Calu3 (cell line): ENCODE results near the gene PAQR5. TPM values are rescaled to one million over a fixed set of nuclear protein-coding genes. Genes with fewer than 3 reads are reported as not detected.

Source experiments
- BruUV-seq: library from RNA; stranded (reverse); fragments of 400-500 nt; replicated peaks from 2 replicates; lab custom pipeline; 2021; lab: Mats Ljungman, UMichigan
- CTCF ChIA-PET: fragments of 300-600 bp; sonication (Branson Sonifier 250); formaldehyde crosslinking; loops from one replicate; lab custom pipeline; 2022; ENCODE audit warnings: antibody characterized with exemption; lab: Charles Lee
- DNase-seq: peaks from one replicate; pipeline ENCODE4 v3.0.0; 2022
- H3K27ac Mint-ChIP-seq: one replicate; pipeline ENCODE4 v1.8.0; 2022; ENCODE audit warnings: mixed read lengths; ENCODE audit not compliant: unreplicated experiment
- H3K27me3 Mint-ChIP-seq: one replicate; pipeline ENCODE4 v1.8.0; 2022; ENCODE audit warnings: mixed read lengths; ENCODE audit not compliant: unreplicated experiment
- H3K36me3 Mint-ChIP-seq: one replicate; pipeline ENCODE4 v1.8.0; 2022; ENCODE audit warnings: mild to moderate bottlenecking, moderate library complexity, mixed read lengths; ENCODE audit not compliant: insufficient read depth, unreplicated experiment
- H3K4me1 Mint-ChIP-seq: one replicate; pipeline ENCODE4 v1.8.0; 2022; ENCODE audit warnings: mild to moderate bottlenecking, low read depth, mixed read lengths; ENCODE audit not compliant: unreplicated experiment
- H3K4me3 Mint-ChIP-seq: one replicate; pipeline ENCODE4 v1.8.0; 2022; ENCODE audit warnings: mild to moderate bottlenecking, low read depth, moderate library complexity, mixed read lengths; ENCODE audit not compliant: unreplicated experiment
- H3K9me3 Mint-ChIP-seq: one replicate; pipeline ENCODE4 v1.8.0; 2022; ENCODE audit warnings: low read depth, mixed read lengths; ENCODE audit not compliant: unreplicated experiment
- intact Hi-C: fragments of 100-400 bp; cut with micrococcal nuclease; formaldehyde crosslinking; loops from one replicate; pipeline ENCODE4 v1.10.0; 2022; ENCODE audit not compliant: unreplicated experiment
- total RNA-seq: library from RNA; stranded (reverse); gene quantifications from 2 replicates; pipeline ENCODE4 v1.2.3, GENCODE V29; 2022
- TF ChIP-seq, protein P1 (sequence below): fragments of 200-600 bp; IDR thresholded peaks from one replicate; pipeline ENCODE4 v1.8.0; 2022; ENCODE audit warnings: antibody characterized with exemption; ENCODE audit not compliant: unreplicated experiment

The PAQR5 gene
- total RNA-seq, 1 experiment from 2014 or later, result 1.8 TPM

DNA sequence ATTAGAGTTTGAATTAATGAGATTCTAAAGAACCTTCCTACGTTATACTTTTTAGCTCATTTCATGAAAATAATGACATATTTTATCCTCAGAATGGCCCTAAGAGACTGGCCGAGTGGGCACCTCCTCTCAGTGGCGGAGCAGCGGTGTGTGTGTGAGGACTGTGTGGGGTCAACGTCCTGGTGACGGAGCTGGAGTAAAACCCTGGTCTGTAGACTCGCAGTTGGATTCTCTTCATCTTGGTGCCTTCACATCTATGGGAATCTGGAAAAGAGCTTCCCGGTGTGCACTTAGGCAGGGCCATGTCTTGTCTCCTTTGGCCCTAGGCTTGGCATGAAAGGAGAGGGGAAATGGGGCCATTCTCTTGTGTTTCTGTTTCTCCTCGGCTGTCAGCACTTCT is 21.4 kb upstream of the PAQR5 start:
- TF ChIP-seq, protein P1, sequence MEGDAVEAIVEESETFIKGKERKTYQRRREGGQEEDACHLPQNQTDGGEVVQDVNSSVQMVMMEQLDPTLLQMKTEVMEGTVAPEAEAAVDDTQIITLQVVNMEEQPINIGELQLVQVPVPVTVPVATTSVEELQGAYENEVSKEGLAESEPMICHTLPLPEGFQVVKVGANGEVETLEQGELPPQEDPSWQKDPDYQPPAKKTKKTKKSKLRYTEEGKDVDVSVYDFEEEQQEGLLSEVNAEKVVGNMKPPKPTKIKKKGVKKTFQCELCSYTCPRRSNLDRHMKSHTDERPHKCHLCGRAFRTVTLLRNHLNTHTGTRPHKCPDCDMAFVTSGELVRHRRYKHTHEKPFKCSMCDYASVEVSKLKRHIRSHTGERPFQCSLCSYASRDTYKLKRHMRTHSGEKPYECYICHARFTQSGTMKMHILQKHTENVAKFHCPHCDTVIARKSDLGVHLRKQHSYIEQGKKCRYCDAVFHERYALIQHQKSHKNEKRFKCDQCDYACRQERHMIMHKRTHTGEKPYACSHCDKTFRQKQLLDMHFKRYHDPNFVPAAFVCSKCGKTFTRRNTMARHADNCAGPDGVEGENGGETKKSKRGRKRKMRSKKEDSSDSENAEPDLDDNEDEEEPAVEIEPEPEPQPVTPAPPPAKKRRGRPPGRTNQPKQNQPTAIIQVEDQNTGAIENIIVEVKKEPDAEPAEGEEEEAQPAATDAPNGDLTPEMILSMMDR, result no peak
- Mint-ChIP-seq H3K27me3 (peaks cover 37% of the 10 kb centered on the region), H3K4me3 (no peak overlapping the region), H3K36me3 (no peaks in the 10 kb centered on the region), H3K27ac (no peak overlapping the region), H3K9me3 (no peaks in the 10 kb centered on the region), H3K4me1 (no peaks in the 10 kb centered on the region)
- no peak for DNase-seq
- no TSS peak for BruUV-seq
- CTCF ChIA-PET, result interaction anchor here (0.6 to 1.6 kb wide), 2 partner anchors 9 to 117 kb away, joined by 4 to 8 read pairs; no protein-coding TSS in a partner anchor
- intact Hi-C loops, result no loop called here

DNA sequence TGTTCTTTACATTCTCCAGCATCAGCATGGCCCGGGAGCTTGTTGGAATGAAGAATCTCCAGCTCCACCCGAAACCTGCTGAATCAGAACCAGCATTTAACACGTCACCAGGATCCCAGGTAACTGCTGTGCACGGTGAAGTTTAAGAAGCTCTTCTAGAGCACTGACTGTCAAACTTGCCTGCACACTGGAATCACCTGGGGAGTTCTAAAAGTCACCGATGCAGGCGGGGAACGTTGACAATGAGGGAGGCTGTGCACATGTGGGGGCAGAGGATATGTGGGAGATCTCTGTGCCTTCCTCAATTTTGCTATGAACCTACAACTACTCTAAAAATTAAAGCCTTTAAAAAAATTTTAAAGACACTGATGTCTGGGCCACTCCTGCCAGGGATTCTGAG is 19.1 kb upstream of the PAQR5 start:
- intact Hi-C loops, result no loop called here
- Mint-ChIP-seq H3K4me3 (no peak overlapping the region), H3K27me3 (peaks cover 37% of the 10 kb centered on the region), H3K9me3 (no peaks in the 10 kb centered on the region), H3K4me1 (no peaks in the 10 kb centered on the region), H3K36me3 (no peaks in the 10 kb centered on the region), H3K27ac (no peak overlapping the region)
- no peak for DNase-seq
- CTCF ChIA-PET, result interaction anchor here (1.5 kb wide), 1 partner anchor 101 kb away, joined by 3 read pairs; no protein-coding TSS in a partner anchor
- no TSS peak for BruUV-seq
- TF ChIP-seq, protein P1, result no peak

DNA sequence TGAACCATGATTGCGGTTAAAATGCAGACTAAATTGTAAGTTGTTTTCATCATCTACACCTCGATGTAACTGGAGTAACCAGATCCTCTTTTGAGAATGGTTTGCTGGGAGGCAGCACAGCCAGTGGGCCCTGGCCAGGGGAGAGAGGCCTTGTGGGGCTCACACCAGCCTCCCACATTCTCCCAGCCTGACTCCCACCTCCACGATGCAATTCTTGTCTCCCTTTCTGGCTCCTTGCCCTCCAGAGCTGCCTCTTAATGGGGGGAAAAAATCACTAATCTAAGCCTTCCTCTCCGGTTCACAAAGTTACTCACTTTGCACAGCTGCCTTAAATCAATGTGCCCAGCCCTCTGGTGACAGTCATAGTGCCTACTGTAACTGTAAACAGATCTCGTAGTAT is 17.9 kb upstream of the PAQR5 start:
- peaks cover 33% of the 10 kb centered on the region for H3K27me3 Mint-ChIP-seq
- no TSS peak for BruUV-seq
- H3K9me3 Mint-ChIP-seq, result no peaks in the 10 kb centered on the region
- H3K4me1 Mint-ChIP-seq, result no peaks in the 10 kb centered on the region
- CTCF ChIA-PET, result interaction anchor here (0.6 to 0.8 kb wide), 2 partner anchors 14 to 189 kb away, joined by 3 read pairs; no protein-coding TSS in a partner anchor
- intact Hi-C loops, result no loop called here
- no peak for DNase-seq
- TF ChIP-seq, protein P1, result no peak
- no peak overlapping the region for H3K27ac Mint-ChIP-seq
- H3K4me3 Mint-ChIP-seq, result no peak overlapping the region
- H3K36me3 Mint-ChIP-seq, result no peaks in the 10 kb centered on the region

DNA sequence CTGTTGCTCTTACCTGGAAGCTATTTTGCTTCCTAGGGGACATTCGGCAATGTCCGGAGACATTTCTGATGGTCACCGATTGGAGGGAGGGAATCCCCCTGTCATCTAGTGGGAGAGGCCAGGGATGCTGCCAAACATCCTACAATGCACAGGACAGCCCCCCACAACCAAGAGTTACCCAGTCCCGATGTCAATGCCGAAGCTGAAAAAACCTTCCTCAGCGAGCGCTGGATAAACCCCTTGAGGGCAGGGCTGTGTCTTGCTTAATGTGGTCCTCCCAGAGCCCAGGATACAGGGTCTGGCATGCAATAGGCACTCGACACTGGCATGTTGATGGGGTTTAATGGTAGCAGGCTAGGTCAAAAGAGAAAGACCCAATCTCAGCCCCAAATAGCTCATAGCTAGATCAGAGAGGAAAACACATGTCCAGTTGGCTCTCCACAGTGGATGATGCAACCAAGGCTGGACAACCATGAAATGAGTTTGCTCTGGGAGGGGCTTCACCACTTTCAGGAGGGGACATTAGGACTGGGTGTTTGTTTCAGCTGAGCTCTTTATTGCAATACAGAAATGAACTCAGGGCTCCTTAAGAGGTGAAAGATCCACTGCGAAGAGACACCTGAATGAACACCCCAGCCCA is 16.5 kb upstream of the PAQR5 start:
- Mint-ChIP-seq H3K4me3 (no peak overlapping the region), H3K27ac (no peak overlapping the region), H3K4me1 (no peaks in the 10 kb centered on the region), H3K9me3 (no peaks in the 10 kb centered on the region), H3K27me3 (peaks cover 18% of the 10 kb centered on the region), H3K36me3 (no peaks in the 10 kb centered on the region)
- no peak for DNase-seq
- intact Hi-C loops, result no loop called here
- BruUV-seq, result no TSS peak
- CTCF ChIA-PET, result interaction anchor here (0.6 kb wide), 1 partner anchor 28 kb away, joined by 3 read pairs; no protein-coding TSS in a partner anchor
- TF ChIP-seq, protein P1, result no peak
